Endothelial cell of umbilical vein (primary cell): ENCODE measurements around the gene PGAP1. TPM values are rescaled to one million over a fixed set of nuclear protein-coding genes. Genes with fewer than 3 reads are reported as not detected.

Experiments
- BruUV-seq: library from RNA; stranded (reverse); fragments of 400-500 nt; replicated peaks from 2 replicates; lab custom pipeline; 2021; lab: Mats Ljungman, UMichigan
- CTCF ChIA-PET: fragments of 300-600, 350-600 bp; sonication (Branson Sonifier 250); formaldehyde crosslinking; loops from one replicate; lab custom pipeline; 2021; ENCODE audit warnings: antibody characterized with exemption, inconsistent platforms; lab: Charles Lee
- POLR2A ChIA-PET: fragments of 300-600, 350-600 bp; sonication (Branson Sonifier 250); formaldehyde crosslinking; loops from one replicate; lab custom pipeline; 2021; ENCODE audit warnings: antibody characterized with exemption, inconsistent platforms; lab: Charles Lee
- DNase-seq: peaks from one replicate; pipeline ENCODE4 v3.0.0-alpha.2; 2011; ENCODE audit warnings: low read depth, low spot score
- FAIRE-seq: peaks from 2 replicates; lab custom pipeline; 2011; peaks lifted over from hg19 to GRCh38; lab: Jason Lieb, UNC
- H2AFZ ChIP-seq: 2 replicates; pipeline ENCODE4 v1.6.0; 2012; ENCODE audit warnings: low read depth, low read length, control low read depth, inconsistent platforms
- H3K27ac ChIP-seq: 2 replicates; pipeline ENCODE4 v1.5.1; 2011; ENCODE audit warnings: low read depth, mild to moderate bottlenecking, control low read depth, low read length, moderate library complexity; ENCODE audit not compliant: insufficient read depth
- H3K27me3 ChIP-seq, 2 experiments: 2 replicates each; pipeline versions ENCODE4 v1.6.0 to v1.6.1; 2011; ENCODE audit warnings: low read length in 2 of 2, mixed read lengths in 1 of 2; ENCODE audit not compliant: control insufficient read depth in 2 of 2, insufficient read depth in 2 of 2
- H3K36me3 ChIP-seq, 2 experiments: 2 replicates in 1 of 2; 3 replicates in 1 of 2; pipeline ENCODE4 v1.5.1; 2011; ENCODE audit warnings: low read length in 2 of 2, mild to moderate bottlenecking in 1 of 2, moderate library complexity in 1 of 2; ENCODE audit not compliant: control insufficient read depth in 2 of 2, insufficient read depth in 2 of 2; ENCODE audit errors: extremely low read depth in 1 of 2
- H3K4me1 ChIP-seq: 3 replicates; pipeline ENCODE4 v1.5.1; 2011; ENCODE audit warnings: mild to moderate bottlenecking, low read length; ENCODE audit not compliant: control insufficient read depth, insufficient read depth; ENCODE audit errors: extremely low read depth
- H3K4me2 ChIP-seq: 2 replicates; pipeline ENCODE4 v1.6.1; 2011; ENCODE audit warnings: low read length, control low read depth, mixed read lengths; ENCODE audit not compliant: insufficient read depth
- H3K4me3 ChIP-seq, 3 experiments: fragments of 200-600 bp in 1 of 3; sonication (generic), shearing (Covaris generic) in 1 of 3; replicated peaks in 1 of 3; 2 replicates each; pipeline ENCODE4 v1.5.1; 2011 to 2016; ENCODE audit warnings: control low read depth in 3 of 3, low read length in 3 of 3, mild to moderate bottlenecking in 2 of 3, inconsistent platforms in 1 of 3, low read depth in 1 of 3, moderate library complexity in 1 of 3; ENCODE audit not compliant: insufficient read depth in 1 of 3
- H3K79me2 ChIP-seq: 2 replicates; pipeline ENCODE4 v1.6.0; 2012; ENCODE audit warnings: low read length, inconsistent platforms; ENCODE audit not compliant: control insufficient read depth, insufficient read depth
- H3K9ac ChIP-seq: replicated peaks from 2 replicates; pipeline ENCODE3; 2011; ENCODE audit warnings: low read length, control low read depth; ENCODE audit not compliant: insufficient read depth; ENCODE audit errors: extremely low read depth
- H3K9me1 ChIP-seq: replicated peaks from 3 replicates; pipeline ENCODE4 v1.6.0; 2011; ENCODE audit warnings: mild to moderate bottlenecking, low read length; ENCODE audit not compliant: control insufficient read depth, insufficient read depth; ENCODE audit errors: extremely low read depth
- H3K9me3 ChIP-seq: replicated peaks from 2 replicates; pipeline ENCODE4 v1.5.1; 2012; ENCODE audit warnings: low read length, inconsistent platforms; ENCODE audit not compliant: control insufficient read depth, insufficient read depth
- H4K20me1 ChIP-seq: replicated peaks from 2 replicates; pipeline ENCODE3; 2011; ENCODE audit warnings: mild to moderate bottlenecking, low read length; ENCODE audit not compliant: control insufficient read depth, insufficient read depth; ENCODE audit errors: extremely low read depth
- CTCF ChIP-seq, 2 donors: IDR thresholded peaks; 1 replicate in 1 of 2; 2 replicates in 1 of 2; pipeline ENCODE4 v1.5.1; 2011; ENCODE audit warnings: low read length in 2 of 2, mild to moderate bottlenecking in 2 of 2, moderate library complexity in 2 of 2, control low read depth in 1 of 2, inconsistent platforms in 1 of 2, low read depth in 1 of 2; ENCODE audit not compliant: insufficient read depth in 1 of 2; ENCODE audit errors: extremely low read depth in 1 of 2
- EZH2 ChIP-seq: IDR thresholded peaks from 2 replicates; pipeline ENCODE4 v1.6.1; 2012; ENCODE audit warnings: borderline replicate concordance, low read depth, mild to moderate bottlenecking, moderate library complexity, low read length, inconsistent platforms; ENCODE audit not compliant: severe bottlenecking
- FOS ChIP-seq: IDR thresholded peaks from 2 replicates; pipeline ENCODE4 v1.6.1; 2011; ENCODE audit warnings: mild to moderate bottlenecking, low read length, moderate library complexity, borderline replicate concordance; ENCODE audit not compliant: insufficient read depth
- GATA2 ChIP-seq: IDR thresholded peaks from 2 replicates; pipeline ENCODE4 v1.7.0; 2011; ENCODE audit warnings: low read depth, mild to moderate bottlenecking, moderate library complexity, mixed read lengths, low read length; ENCODE audit not compliant: insufficient read length, insufficient read depth
- JUN ChIP-seq: IDR thresholded peaks from 2 replicates; pipeline ENCODE4 v1.6.1; 2011; ENCODE audit warnings: borderline replicate concordance, low read depth; ENCODE audit not compliant: insufficient read length, insufficient read depth
- MYC ChIP-seq: IDR thresholded peaks from one replicate; pipeline ENCODE4 v1.6.1; 2011; ENCODE audit warnings: mild to moderate bottlenecking, low read depth, low read length
- POLR2A ChIP-seq: IDR thresholded peaks from 2 replicates; pipeline ENCODE4 v1.6.1; 2012; ENCODE audit warnings: low read depth, mild to moderate bottlenecking, control low read depth, low read length
- POLR2AphosphoS5 ChIP-seq: IDR thresholded peaks from 2 replicates; pipeline ENCODE4 v1.6.1; 2012; ENCODE audit warnings: low read depth, mild to moderate bottlenecking, control low read depth, low read length, moderate library complexity; ENCODE audit not compliant: insufficient read depth
- dilution Hi-C: fragments of 300-500 bp; cut with MboI; formaldehyde crosslinking; loops from one replicate; pipeline ENCODE4 v1.15.0; 2019; ENCODE audit warnings: low sequenced_read_pairs; ENCODE audit not compliant: extremely low pct_ligation_motif_present
- intact Hi-C: fragments of 100-400 bp; cut with micrococcal nuclease; formaldehyde crosslinking; loops from one replicate; pipeline ENCODE4 v1.10.0; 2022
- polyA plus RNA-seq, 4 experiments: library from polyadenylated mRNA; depleted of rRNA in 3 of 4; stranded (reverse) in 3 of 4; unstranded in 1 of 4; fragments of >200 nt; gene quantifications; 2 replicates each; pipeline versions ENCODE4 v1.2.1 to v1.2.3, GENCODE V29; 2011 to 2012; ENCODE audit warnings: missing spikeins in 1 of 4
- total RNA-seq: library from RNA; stranded (reverse); gene quantifications from 2 replicates; pipeline ENCODE4 v1.2.3, GENCODE V29; 2021
- TF ChIP-seq, protein P1 (sequence below): IDR thresholded peaks from 2 replicates; pipeline ENCODE4 v1.6.1; 2011; ENCODE audit not compliant: insufficient read depth, insufficient read length

The PGAP1 gene
- total and polyA plus RNA-seq, 2 donors (not counting 3 experiments of a cell fraction or from before 2014, with no cell fraction given) = 3.9 to 9.8 TPM

GRCh38 chr2:196927376-196928225 lies 1.1 kb upstream of the PGAP1 start:
- H3K79me2 ChIP-seq = peaks cover 38% of the 10 kb centered on the region
- H3K9me1 ChIP-seq = no peaks in the 10 kb centered on the region
- dilution Hi-C loops = no loop called here
- intact Hi-C loops = loop anchor here (2.0 to 10.0 kb wide), 5 partner anchors 207 to 383 kb away; partner anchors contain the start of gene ANKRD44
- peak overlapping the region; percentile 96 for H3K9ac ChIP-seq
- FAIRE-seq (no peak), DNase-seq (peak; percentile 64)
- POLR2A ChIA-PET = no interaction called here
- H3K27ac ChIP-seq = peak overlapping the region; percentile 83
- CTCF ChIA-PET = interaction anchor here (0.7 to 2.0 kb wide), 7 partner anchors 10 to 186 kb away, joined by 3 to 9 read pairs (median 4); no protein-coding TSS in a partner anchor
- BruUV-seq = no TSS peak
- TF ChIP-seq FOS (no peak), CTCF (IDR thresholded peaks at IDR 0.05; ENCODE audit: extremely low read depth in 1 of 2, insufficient read depth in 1 of 2, low read depth in 1 of 2, low read length in 2 of 2) (no peak), MYC (no peak), POLR2AphosphoS5 (no peak), JUN (no peak), EZH2 (no peak), POLR2A (no peak), GATA2 (no peak)
- TF ChIP-seq, protein P1, sequence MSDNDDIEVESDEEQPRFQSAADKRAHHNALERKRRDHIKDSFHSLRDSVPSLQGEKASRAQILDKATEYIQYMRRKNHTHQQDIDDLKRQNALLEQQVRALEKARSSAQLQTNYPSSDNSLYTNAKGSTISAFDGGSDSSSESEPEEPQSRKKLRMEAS = no peak
- H3K27me3 ChIP-seq = no peaks in the 10 kb centered on the region
- no peaks in the 10 kb centered on the region for H3K9me3 ChIP-seq
- H2AFZ ChIP-seq = peak overlapping the region; percentile 73
- H4K20me1 ChIP-seq = no peaks in the 10 kb centered on the region
- H3K36me3 ChIP-seq = no peaks in the 10 kb centered on the region
- H3K4me1 ChIP-seq = peaks cover 24% of the 10 kb centered on the region
- peak overlapping the region; percentile 82 for H3K4me2 ChIP-seq
- peak overlapping the region; percentile 97 to 100 (median 97) for H3K4me3 ChIP-seq
